ENCODE data around the gene SLC39A7. TPM values are rescaled to one million over a fixed set of nuclear protein-coding genes. Genes with fewer than 3 reads are reported as not detected.

Gene SLC39A7
- total and polyA plus RNA-seq, 2 donors from 2014 or later: 83.3 to 118 TPM

GRCh38 chr6:33160728-33161344 is 39.8 kb upstream of the SLC39A7 start:
- H3K27ac ChIP-seq (ENCODE audit: low read depth in 2 of 2, low read length in 2 of 2): no peak overlapping the region
- DNase-seq (peak in 1 of 5 donors; percentile 33), FAIRE-seq (no peak)
- H3K9ac ChIP-seq (ENCODE audit: low read length in 3 of 3): no peak overlapping the region
- H3K27me3 ChIP-seq (ENCODE audit: control insufficient read depth, insufficient read depth, low read length): no peaks in the 10 kb centered on the region
- H3K4me1 ChIP-seq (ENCODE audit: control insufficient read depth in 2 of 3, insufficient read depth in 2 of 3, low read depth in 1 of 3, low read length in 3 of 3): peaks cover 0 to 4% (median 0%) of the 10 kb centered on the region in 3 donors
- H3K9me3 ChIP-seq (ENCODE audit: control insufficient read depth in 2 of 3, insufficient read depth in 1 of 3, low read length in 3 of 3): no peaks in the 10 kb centered on the region
- no peaks in the 10 kb centered on the region for H3K36me3 ChIP-seq (ENCODE audit: control insufficient read depth in 2 of 3, insufficient read depth in 3 of 3, low read length in 3 of 3)
- no peak overlapping the region for H3K4me3 ChIP-seq (ENCODE audit: low read length in 3 of 3)
- TF ChIP-seq CTCF (IDR thresholded peaks at IDR 0.05; ENCODE audit: borderline replicate concordance, extremely low read depth, insufficient read depth): no peak
- intact Hi-C loops (cut with DNase I): no loop called here

- peak; percentile 81 for TF ChIP-seq CTCF (IDR thresholded peaks at IDR 0.05; ENCODE audit: borderline replicate concordance, extremely low read depth, insufficient read depth)
- no peaks in the 10 kb centered on the region for H3K9me3 ChIP-seq (ENCODE audit: control insufficient read depth in 2 of 3, insufficient read depth in 1 of 3, low read length in 3 of 3)
- H3K27me3 ChIP-seq (ENCODE audit: control insufficient read depth, insufficient read depth, low read length): no peaks in the 10 kb centered on the region
- peak overlapping the region; percentile 16 to 54 (median 48) for H3K4me3 ChIP-seq (ENCODE audit: low read length in 3 of 3)
- H3K36me3 ChIP-seq (ENCODE audit: control insufficient read depth in 2 of 3, insufficient read depth in 3 of 3, low read length in 3 of 3): no peaks in the 10 kb centered on the region
- peak; percentile 75 to 91 (median 79) for DNase-seq
- no peak for FAIRE-seq
- no peak overlapping the region for H3K27ac ChIP-seq (ENCODE audit: low read depth in 2 of 2, low read length in 2 of 2)
- intact Hi-C loops (cut with DNase I): no loop called here
- peaks cover 0 to 4% (median 0%) of the 10 kb centered on the region in 3 donors for H3K4me1 ChIP-seq (ENCODE audit: control insufficient read depth in 2 of 3, insufficient read depth in 2 of 3, low read depth in 1 of 3, low read length in 3 of 3)
- H3K9ac ChIP-seq (ENCODE audit: low read length in 3 of 3): peak overlapping the region in 2 of 3 donors; percentile 2 to 39
Observed at GRCh38 chr6:33161354-33162331, 39.0 kb upstream of the SLC39A7 start.

GRCh38 chr6:33163540-33163939 is 37.1 kb upstream of the SLC39A7 start:
- Histone ChIP-seq H3K27ac (ENCODE audit: low read depth in 2 of 2, low read length in 2 of 2) (no peak overlapping the region), H3K36me3 (ENCODE audit: control insufficient read depth in 2 of 3, insufficient read depth in 3 of 3, low read length in 3 of 3) (no peaks in the 10 kb centered on the region), H3K27me3 (ENCODE audit: control insufficient read depth, insufficient read depth, low read length) (no peaks in the 10 kb centered on the region), H3K9me3 (ENCODE audit: control insufficient read depth in 2 of 3, insufficient read depth in 1 of 3, low read length in 3 of 3) (no peaks in the 10 kb centered on the region), H3K9ac (ENCODE audit: low read length in 3 of 3) (no peak overlapping the region), H3K4me3 (ENCODE audit: low read length in 3 of 3) (no peak overlapping the region), H3K4me1 (ENCODE audit: control insufficient read depth in 2 of 3, insufficient read depth in 2 of 3, low read depth in 1 of 3, low read length in 3 of 3) (peaks cover 0 to 4% (median 0%) of the 10 kb centered on the region in 3 donors)
- FAIRE-seq (no peak), DNase-seq (no peak)
- intact Hi-C loops (cut with DNase I): no loop called here
- no peak for TF ChIP-seq CTCF (IDR thresholded peaks at IDR 0.05; ENCODE audit: borderline replicate concordance, extremely low read depth, insufficient read depth)

All from kidney (tissue), 14 donors.